K562 (cell line): ENCODE data around the gene DAB2IP. TPM values are rescaled to one million over a fixed set of nuclear protein-coding genes. Genes with fewer than 3 reads are reported as not detected.

Source experiments
- ATAC-seq: fragments of 200-7000 bp; cut with Tn5 transposase; 3 replicates; pipeline ENCODE4 v1.9.1; 2020; ENCODE audit warnings: moderate library complexity
- BruUV-seq: library from RNA; stranded (reverse); fragments of 400-500 nt; replicated peaks from 2 replicates; lab custom pipeline; 2021; lab: Mats Ljungman, UMichigan
- CTCF ChIA-PET: fragments of 300-600 bp; formaldehyde crosslinking; extraction: SDS; loops from one replicate; lab custom pipeline; 2021; ENCODE audit warnings: low intra/inter-chr PET ratio; lab: Yijun Ruan, JAX
- POLR2A ChIA-PET: fragments of 300-600, 350-650 bp; sonication (Branson Sonifier 250); formaldehyde crosslinking; extraction: SDS; loops from one replicate; lab custom pipeline; 2021; ENCODE audit warnings: antibody characterized with exemption, inconsistent platforms; lab: Yijun Ruan, JAX
- DNase-seq, 4 experiments: peaks; one replicate each; pipeline versions ENCODE4 v3.0.0 to v3.0.0-alpha.2; 2011 to 2018; ENCODE audit warnings: low spot score in 3 of 4, mixed read lengths in 3 of 4; ENCODE audit errors: extremely low read depth in 1 of 4
- FAIRE-seq: peaks from 2 replicates; lab custom pipeline; 2011; peaks lifted over from hg19 to GRCh38; lab: Jason Lieb, UNC
- H2AFZ ChIP-seq: 2 replicates; pipeline ENCODE4 v1.6.0; 2011; ENCODE audit warnings: low read depth, low read length, control low read depth, inconsistent platforms
- H3K27ac ChIP-seq: fragments of 200-600 bp; 3 replicates; pipeline ENCODE4 v1.8.0; 2011; ENCODE audit warnings: low read depth, mild to moderate bottlenecking, control low read depth, inconsistent platforms, low read length, moderate library complexity, mixed read lengths; ENCODE audit errors: extremely low read depth
- H3K27me3 ChIP-seq, 2 experiments: fragments of 300-600 bp in 1 of 2; 2 replicates in 1 of 2; 3 replicates in 1 of 2; pipeline versions ENCODE4 v1.6.0 to v1.8.0; 2011; ENCODE audit warnings: inconsistent platforms in 2 of 2, low read length in 2 of 2, mild to moderate bottlenecking in 1 of 2, mixed read lengths in 1 of 2, moderate library complexity in 1 of 2; ENCODE audit not compliant: control insufficient read depth in 2 of 2, insufficient read depth in 2 of 2
- H3K36me3 ChIP-seq: fragments of 300-600 bp; 3 replicates; pipeline ENCODE4 v1.8.0; 2011; ENCODE audit warnings: mild to moderate bottlenecking, low read length, inconsistent platforms; ENCODE audit not compliant: control insufficient read depth, insufficient read depth
- H3K4me1 ChIP-seq, 2 experiments: fragments of 200-600 bp in 1 of 2; replicated peaks in 1 of 2; 2 replicates in 1 of 2; 3 replicates in 1 of 2; pipeline versions ENCODE4 v1.5.1 to v1.8.0; 2011; ENCODE audit warnings: inconsistent platforms in 2 of 2, low read length in 2 of 2, mild to moderate bottlenecking in 1 of 2, mixed read lengths in 1 of 2, moderate library complexity in 1 of 2; ENCODE audit not compliant: control insufficient read depth in 2 of 2, insufficient read depth in 2 of 2
- H3K4me2 ChIP-seq: 2 replicates; pipeline ENCODE4 v1.6.1; 2011; ENCODE audit warnings: low read length, control low read depth, inconsistent platforms, mixed read lengths; ENCODE audit not compliant: insufficient read depth
- H3K4me3 ChIP-seq: fragments of 200-600 bp; sonication (generic), shearing (Covaris generic); 2 replicates; pipeline ENCODE4 v1.5.1; 2016; ENCODE audit warnings: control low read depth, inconsistent platforms
- H3K79me2 ChIP-seq: fragments of 200-600 bp; 3 replicates; pipeline ENCODE4 v1.8.0; 2011; ENCODE audit warnings: low read length, inconsistent platforms; ENCODE audit not compliant: control insufficient read depth, insufficient read depth
- H3K9ac ChIP-seq, 2 experiments: 2 replicates each; pipeline versions ENCODE4 v1.6.0 to v1.6.1; 2011; ENCODE audit warnings: low read depth in 2 of 2, low read length in 2 of 2, control low read depth in 1 of 2, inconsistent platforms in 1 of 2, mild to moderate bottlenecking in 1 of 2, mixed read lengths in 1 of 2; ENCODE audit not compliant: insufficient read depth in 1 of 2
- H3K9me1 ChIP-seq: one replicate; pipeline ENCODE4 v1.6.0; 2011; ENCODE audit warnings: inconsistent platforms, mild to moderate bottlenecking, low read length, moderate library complexity; ENCODE audit not compliant: control insufficient read depth, insufficient read depth
- H3K9me3 ChIP-seq: replicated peaks from 2 replicates; pipeline ENCODE4 v1.5.1; 2011; ENCODE audit warnings: low read depth, low read length, inconsistent platforms; ENCODE audit not compliant: control insufficient read depth, insufficient read depth
- H4K20me1 ChIP-seq: replicated peaks from 2 replicates; pipeline ENCODE4 v1.6.1; 2011; ENCODE audit warnings: low read length, inconsistent platforms, mixed read lengths; ENCODE audit not compliant: control insufficient read depth, insufficient read depth
- CBFA2T3 ChIP-seq: fragments of 450-650 bp; IDR thresholded peaks from 2 replicates; pipeline ENCODE4 v1.6.1; 2017
- KLF16 ChIP-seq: IDR thresholded peaks from 2 replicates; pipeline ENCODE4 v1.6.1; 2016; ENCODE audit warnings: antibody characterized with exemption
- MAFF ChIP-seq: IDR thresholded peaks from 2 replicates; pipeline ENCODE4 v1.6.1; 2012; ENCODE audit warnings: low read length, improper control_type of control experiment
- MAFG ChIP-seq: fragments of 450-650 bp; conservative IDR thresholded peaks from 2 replicates; pipeline ENCODE4 v1.6.1; 2016; ENCODE audit warnings: missing genetic modification characterization, missing compliant biosample characterization
- MAFK ChIP-seq: IDR thresholded peaks from 2 replicates; pipeline ENCODE4 v1.6.1; 2011; ENCODE audit warnings: low read length, improper control_type of control experiment
- ZNF316 ChIP-seq: fragments of 450-650 bp; IDR thresholded peaks from 2 replicates; pipeline ENCODE4 v1.6.1; 2016
- WGBS: fragments of 100-300 bp; shearing (Covaris generic); methylation state at CpG from one replicate; pipeline ENCODE4 v1.1.6; 2016; ENCODE audit warnings: low coverage, mixed read lengths; ENCODE audit not compliant: insufficient coverage; ENCODE audit errors: missing lambda C conversion rate; 5-methylcytosine and 5-hydroxymethylcytosine counted together
- in situ Hi-C: fragments of 300-500 bp; cut with MboI; formaldehyde crosslinking; loops from 4 replicates; pipeline ENCODE4 v1.15.0; 2018; ENCODE audit warnings: inconsistent platforms, mixed read lengths
- intact Hi-C: fragments of 100-400 bp; cut with micrococcal nuclease; formaldehyde crosslinking; loops from 2 replicates; pipeline ENCODE4 v1.14.2; 2022
- polyA plus RNA-seq, 8 experiments: library from polyadenylated mRNA; depleted of rRNA in 4 of 8; stranded (reverse) in 5 of 8; unstranded in 3 of 8; fragments of >200 nt; fragmentation: Nextera tagmentation in 2 of 8; fragmentation: Illumina TruSeq in 1 of 8; extraction: Ambion mirVana in 2 of 8; extraction: Trizol in 1 of 8; gene quantifications; 2 replicates each; pipeline versions ENCODE4 v1.2.1 to v1.2.3, GENCODE V29; 2011 to 2014; ENCODE audit warnings: inconsistent platforms in 1 of 8, missing spikeins in 1 of 8
- total RNA-seq, 7 experiments: library from RNA; depleted of rRNA in 6 of 7; stranded (reverse); fragments of >200 nt in 6 of 7; fragmentation: Illumina TruSeq in 2 of 7; extraction: Trizol in 2 of 7; gene quantifications; 2 replicates each; pipeline versions ENCODE4 v1.2.1 to v1.2.3, GENCODE V29; 2011 to 2021; ENCODE audit warnings: low replicate concordance in 1 of 7

Gene DAB2IP
- total and polyA plus RNA-seq, 9 of the 15 experiments (the other 6 are each of a cell fraction or from before 2014, with no cell fraction given), result 0.04 to 0.31 (median 0.08) TPM; not detected in 5

- no TSS peak for BruUV-seq
- 5% methylated on average over 10 of the region's 10 CpGs for whole genome bisulfite sequencing
- no peak overlapping the region for H3K4me3 ChIP-seq
- H3K4me1 ChIP-seq, result no peaks in the 10 kb centered on the region
- no peaks in the 10 kb centered on the region for H3K9me3 ChIP-seq
- H3K27ac ChIP-seq, result no peak overlapping the region
- no peak overlapping the region for H3K4me2 ChIP-seq
- H3K27me3 ChIP-seq, result peaks cover 2 to 62% of the 10 kb centered on the region in 2 experiments; a peak in 3 of 5 replicates
- intact Hi-C loops, result no loop called here
- FAIRE-seq, result no peak
- CTCF ChIA-PET, result no interaction called here
- no peak overlapping the region for H3K9ac ChIP-seq
- no peak overlapping the region for H2AFZ ChIP-seq
- no peaks in the 10 kb centered on the region for H3K9me1 ChIP-seq
- POLR2A ChIA-PET, result no interaction called here
- no peaks in the 10 kb centered on the region for H3K79me2 ChIP-seq
- TF ChIP-seq CBFA2T3 (no peak), MAFF (peak; percentile 31; the same call in 1 of the 2 replicates), ZNF316 (peak; percentile 45; the same call in 1 of the 2 replicates), MAFK (0 out of 2 replicates have a peak, but pooled peaks have one; percentile 31), MAFG (tag) (peak; percentile 46; the same call in 1 of the 2 replicates), KLF16 (no peak)
- TF ChIP-seq, all 486 proteins: peak for 4
- DNase-seq, result peak in 1 of 4 experiments; percentile 9
- in situ Hi-C loops, result no loop called here
- no peak for ATAC-seq
- Histone ChIP-seq H4K20me1 (peaks cover under 1% of the 10 kb centered on the region; the same call in 1 of the 2 replicates), H3K36me3 (no peaks in the 10 kb centered on the region)
Measured at GRCh38 chr9:121729769-121730562, 78.5 kb downstream of the DAB2IP start.
